ENCODE measurements around the gene CPE. TPM values are rescaled to one million over a fixed set of nuclear protein-coding genes. Genes with fewer than 3 reads are reported as not detected.

The CPE gene
- total RNA-seq, 4 donors from 2014 or later: 104 to 116 (median 108) TPM

GRCh38 chr4:165418073-165418472 is 39.3 kb downstream of the CPE start:
- intact Hi-C loops (cut with DNase I): no loop called here
- no peak for DNase-seq (ENCODE audit: extremely low spot score)
- H3K27ac ChIP-seq (replicated peaks in 1 of 4): no peak overlapping the region
- no peaks in the 10 kb centered on the region for H3K27me3 ChIP-seq
- no peak for TF ChIP-seq CTCF (IDR thresholded peaks at IDR 0.05)
- no peak for TF ChIP-seq POLR2A (IDR thresholded peaks at IDR 0.05; ENCODE audit: low read depth)
- TF ChIP-seq POLR2AphosphoS5 (IDR thresholded peaks at IDR 0.05): no peak
- TF ChIP-seq EP300 (IDR thresholded peaks at IDR 0.05): no peak
- 89% methylated on average over 1 of the region's 1 CpG for WGBS
- H3K9me3 ChIP-seq: no peaks in the 10 kb centered on the region
- no peak overlapping the region for H3K4me3 ChIP-seq
- H3K4me1 ChIP-seq: peaks cover 0 to 5% (median 0%) of the 10 kb centered on the region in 4 donors
- no peaks in the 10 kb centered on the region for H3K36me3 ChIP-seq

GRCh38 chr4:165425629-165426028 is 46.8 kb downstream of the CPE start:
- DNase-seq (ENCODE audit: extremely low spot score): no peak
- Histone ChIP-seq H3K27ac (replicated peaks in 1 of 4) (no peak overlapping the region), H3K4me1 (no peaks in the 10 kb centered on the region), H3K9me3 (no peaks in the 10 kb centered on the region), H3K36me3 (no peaks in the 10 kb centered on the region), H3K27me3 (no peaks in the 10 kb centered on the region), H3K4me3 (no peak overlapping the region)
- intact Hi-C loops (cut with DNase I): no loop called here
- no peak for TF ChIP-seq POLR2A (IDR thresholded peaks at IDR 0.05; ENCODE audit: low read depth)

GRCh38 chr4:165426331-165426730 is 47.5 kb downstream of the CPE start:
- WGBS: 64% methylated on average over 1 of the region's 1 CpG
- intact Hi-C loops (cut with DNase I): no loop called here
- Histone ChIP-seq H3K4me1 (no peaks in the 10 kb centered on the region), H3K4me3 (no peak overlapping the region), H3K9me3 (no peaks in the 10 kb centered on the region), H3K36me3 (no peaks in the 10 kb centered on the region), H3K27me3 (no peaks in the 10 kb centered on the region), H3K27ac (replicated peaks in 1 of 4) (no peak overlapping the region)
- DNase-seq (ENCODE audit: extremely low spot score): no peak
- TF ChIP-seq POLR2A (IDR thresholded peaks at IDR 0.05; ENCODE audit: low read depth): no peak
- no peak for TF ChIP-seq CTCF (IDR thresholded peaks at IDR 0.05)
- no peak for TF ChIP-seq POLR2AphosphoS5 (IDR thresholded peaks at IDR 0.05)
- TF ChIP-seq EP300 (IDR thresholded peaks at IDR 0.05): no peak

GRCh38 chr4:165426823-165427222 is 48.0 kb downstream of the CPE start:
- no peaks in the 10 kb centered on the region for H3K27me3 ChIP-seq
- 88% methylated on average over 3 of the region's 3 CpGs for WGBS
- H3K4me1 ChIP-seq: no peaks in the 10 kb centered on the region
- TF ChIP-seq POLR2A (IDR thresholded peaks at IDR 0.05; ENCODE audit: low read depth) (no peak), EP300 (IDR thresholded peaks at IDR 0.05) (no peak), POLR2AphosphoS5 (IDR thresholded peaks at IDR 0.05) (no peak), CTCF (IDR thresholded peaks at IDR 0.05) (no peak)
- no peaks in the 10 kb centered on the region for H3K9me3 ChIP-seq
- intact Hi-C loops (cut with DNase I): no loop called here
- no peak overlapping the region for H3K27ac ChIP-seq (replicated peaks in 1 of 4)
- H3K36me3 ChIP-seq: no peaks in the 10 kb centered on the region
- DNase-seq (ENCODE audit: extremely low spot score): no peak
- no peak overlapping the region for H3K4me3 ChIP-seq

- Histone ChIP-seq H3K4me1 (no peaks in the 10 kb centered on the region), H3K9me3 (no peaks in the 10 kb centered on the region), H3K4me3 (no peak overlapping the region), H3K36me3 (no peaks in the 10 kb centered on the region), H3K27ac (replicated peaks in 1 of 4) (no peak overlapping the region), H3K27me3 (no peaks in the 10 kb centered on the region)
- WGBS: 91% methylated on average over 2 of the region's 2 CpGs
- DNase-seq (ENCODE audit: extremely low spot score): no peak
- intact Hi-C loops (cut with DNase I): no loop called here
- TF ChIP-seq POLR2AphosphoS5 (IDR thresholded peaks at IDR 0.05): no peak
- TF ChIP-seq EP300 (IDR thresholded peaks at IDR 0.05): no peak
- TF ChIP-seq CTCF (IDR thresholded peaks at IDR 0.05): no peak
- no peak for TF ChIP-seq POLR2A (IDR thresholded peaks at IDR 0.05; ENCODE audit: low read depth)
Measured at GRCh38 chr4:165428957-165429356, 50.1 kb downstream of the CPE start.

All from esophagus muscularis mucosa (tissue), 4 donors.